ENCODE results near the gene JADE2.

DNA sequence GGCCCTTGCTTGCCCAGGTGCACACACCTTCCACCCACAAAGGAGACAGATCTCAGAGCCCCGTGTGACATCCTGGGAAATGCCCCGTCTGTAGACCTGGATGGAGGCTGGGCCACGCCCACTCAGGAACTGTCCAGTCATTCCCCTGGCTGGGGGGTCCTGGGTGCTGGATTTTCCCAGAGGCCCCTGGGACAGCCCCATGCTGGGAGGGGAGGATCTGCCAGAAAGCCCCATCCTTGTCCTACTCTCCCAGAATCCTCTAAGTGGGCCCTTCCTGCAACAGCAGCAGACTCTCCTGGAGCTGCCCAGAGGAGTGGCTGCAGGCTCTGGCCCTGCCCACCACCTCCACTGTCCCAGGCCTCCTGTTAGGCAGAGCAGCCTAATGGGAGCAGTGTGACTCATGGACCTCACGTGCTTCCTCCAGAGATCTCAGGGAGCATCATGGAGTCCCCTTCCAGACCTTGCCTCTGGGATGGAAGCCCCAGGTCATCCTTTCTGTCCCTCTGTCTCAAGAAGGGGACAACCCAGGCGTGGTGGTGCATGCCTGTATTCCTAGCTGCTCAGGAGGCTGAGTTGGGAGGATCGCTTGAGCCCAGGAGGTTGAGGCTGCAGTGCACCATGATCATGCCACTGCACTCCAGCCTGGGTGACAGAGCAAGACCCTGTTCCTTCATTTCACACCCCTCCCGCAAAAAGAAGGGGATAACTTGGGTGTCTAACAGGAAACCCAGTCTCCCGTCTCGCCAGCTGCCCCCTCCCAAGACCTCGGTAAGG is 51.7 kb downstream of the JADE2 start:
- TF ChIP-seq POLR2A (IDR thresholded peaks at IDR 0.05; ENCODE audit: low read length) (no peak), BHLHE40 (IDR thresholded peaks at IDR 0.05; ENCODE audit: low read depth, low read length) (no peak), ZNF302 (CRISPR knock-in tag; IDR thresholded peaks at IDR 0.05) (no peak), RAD21 (conservative IDR thresholded peaks at IDR 0.05 in 1 of 2, IDR thresholded peaks at IDR 0.05 in 1 of 2) (no peak), NR3C1 (IDR thresholded peaks at IDR 0.05) (no peak), CEBPB (IDR thresholded peaks at IDR 0.05) (no peak), ESRRA (IDR thresholded peaks at IDR 0.05; ENCODE audit: borderline replicate concordance, low read length) (no peak), EHMT2 (IDR thresholded peaks at IDR 0.05; ENCODE audit: low read depth) (no peak), PHF8 (IDR thresholded peaks at IDR 0.05; ENCODE audit: borderline replicate concordance, low read depth) (no peak), KDM5A (IDR thresholded peaks at IDR 0.05) (no peak), POLR2AphosphoS2 (conservative IDR thresholded peaks at IDR 0.05; ENCODE audit: low read length) (no peak)
- TF ChIP-seq, protein P1, sequence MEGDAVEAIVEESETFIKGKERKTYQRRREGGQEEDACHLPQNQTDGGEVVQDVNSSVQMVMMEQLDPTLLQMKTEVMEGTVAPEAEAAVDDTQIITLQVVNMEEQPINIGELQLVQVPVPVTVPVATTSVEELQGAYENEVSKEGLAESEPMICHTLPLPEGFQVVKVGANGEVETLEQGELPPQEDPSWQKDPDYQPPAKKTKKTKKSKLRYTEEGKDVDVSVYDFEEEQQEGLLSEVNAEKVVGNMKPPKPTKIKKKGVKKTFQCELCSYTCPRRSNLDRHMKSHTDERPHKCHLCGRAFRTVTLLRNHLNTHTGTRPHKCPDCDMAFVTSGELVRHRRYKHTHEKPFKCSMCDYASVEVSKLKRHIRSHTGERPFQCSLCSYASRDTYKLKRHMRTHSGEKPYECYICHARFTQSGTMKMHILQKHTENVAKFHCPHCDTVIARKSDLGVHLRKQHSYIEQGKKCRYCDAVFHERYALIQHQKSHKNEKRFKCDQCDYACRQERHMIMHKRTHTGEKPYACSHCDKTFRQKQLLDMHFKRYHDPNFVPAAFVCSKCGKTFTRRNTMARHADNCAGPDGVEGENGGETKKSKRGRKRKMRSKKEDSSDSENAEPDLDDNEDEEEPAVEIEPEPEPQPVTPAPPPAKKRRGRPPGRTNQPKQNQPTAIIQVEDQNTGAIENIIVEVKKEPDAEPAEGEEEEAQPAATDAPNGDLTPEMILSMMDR (IDR thresholded peaks at IDR 0.05), result no peak

Measured in A549 (cell line).